ENCODE data around the gene KCNAB1. TPM values are rescaled to one million over a fixed set of nuclear protein-coding genes. Genes with fewer than 3 reads are reported as not detected.

KCNAB1 gene
- total and polyA plus RNA-seq, 10 of the 15 experiments (the other 5 are each of a cell fraction or from before 2014, with no cell fraction given), result 0.11 to 0.69 (median 0.43) TPM; not detected in 6

- TF ChIP-seq NFYB (IDR thresholded peaks at IDR 0.05; ENCODE audit: insufficient read depth, low read depth, low read length), result no peak
- no peak for TF ChIP-seq LARP7 (IDR thresholded peaks at IDR 0.05)
- no peak for TF ChIP-seq FOS (IDR thresholded peaks at IDR 0.05; ENCODE audit: borderline replicate concordance, extremely low read depth, insufficient read length)
- no peak for TF ChIP-seq HDAC6 (IDR thresholded peaks at IDR 0.05; ENCODE audit: unreplicated experiment)
- no peak for TF ChIP-seq PAX8 (IDR thresholded peaks at IDR 0.05)
- TF ChIP-seq SMC3 (IDR thresholded peaks at IDR 0.05; ENCODE audit: borderline replicate concordance, low read length), result no peak
Observed at GRCh38 chr3:156424758-156425157, 304.4 kb downstream of the KCNAB1 start (continued).

GRCh38 chr3:156425651-156426050 lies 305.3 kb downstream of the KCNAB1 start:
- no peak for DNase-seq (ENCODE audit: low read depth, low spot score)
- Histone ChIP-seq H3K36me3 (ENCODE audit: control insufficient read depth in 2 of 2, insufficient read depth in 2 of 2, low read length in 1 of 2) (no peaks in the 10 kb centered on the region), H3K9ac (ENCODE audit: control insufficient read depth, insufficient read depth, low read length) (no peak overlapping the region), H2AFZ (ENCODE audit: control insufficient read depth, low read depth, low read length) (no peak overlapping the region), H3K79me2 (ENCODE audit: control insufficient read depth, insufficient read depth, low read length) (no peaks in the 10 kb centered on the region), H3K9me3 (replicated peaks; ENCODE audit: control insufficient read depth, insufficient read depth, low read length) (no peaks in the 10 kb centered on the region), H3K4me1 (ENCODE audit: control insufficient read depth, insufficient read depth, low read length) (no peaks in the 10 kb centered on the region), H3K4me2 (ENCODE audit: control insufficient read depth, insufficient read depth) (no peak overlapping the region), H3K4me3 (no peak overlapping the region), H3K27me3 (replicated peaks in 1 of 2; ENCODE audit: control insufficient read depth in 2 of 2, insufficient read depth in 2 of 2, low read length in 1 of 2) (peaks cover 3 to 7% of the 10 kb centered on the region in 2 experiments; a peak in 3 of 4 replicates), H3K27ac (ENCODE audit: control insufficient read depth, insufficient read depth) (no peak overlapping the region), H4K20me1 (ENCODE audit: control insufficient read depth, insufficient read depth) (no peaks in the 10 kb centered on the region; the same call in 1 of the 2 replicates)
- WGBS (ENCODE audit: insufficient coverage, insufficient replicate concordance, low lambda C conversion rate, missing lambda C conversion rate), result 0% methylated on average over 6 of the region's 6 CpGs
- no peak for ATAC-seq
- ChIA-PET POLR2A (no interaction called here), SMC1A (ENCODE audit: uncharacterized antibody, unreplicated experiment) (interaction anchor here (1.0 kb wide), 1 partner anchor 32 kb away, joined by 4 read pairs; no protein-coding TSS in a partner anchor), CTCF (no interaction called here), RAD21 (ENCODE audit: unreplicated experiment) (no interaction called here)
- no TSS peak for BruUV-seq (replicated peaks)
- intact Hi-C loops (cut with micrococcal nuclease; ENCODE audit: unreplicated experiment) (no loop called here), in situ Hi-C loops (cut with MboI) (no loop called here)
- no peak for TF ChIP-seq PRDM15 (CRISPR knock-in tag; IDR thresholded peaks at IDR 0.05)
- TF ChIP-seq, protein P1, sequence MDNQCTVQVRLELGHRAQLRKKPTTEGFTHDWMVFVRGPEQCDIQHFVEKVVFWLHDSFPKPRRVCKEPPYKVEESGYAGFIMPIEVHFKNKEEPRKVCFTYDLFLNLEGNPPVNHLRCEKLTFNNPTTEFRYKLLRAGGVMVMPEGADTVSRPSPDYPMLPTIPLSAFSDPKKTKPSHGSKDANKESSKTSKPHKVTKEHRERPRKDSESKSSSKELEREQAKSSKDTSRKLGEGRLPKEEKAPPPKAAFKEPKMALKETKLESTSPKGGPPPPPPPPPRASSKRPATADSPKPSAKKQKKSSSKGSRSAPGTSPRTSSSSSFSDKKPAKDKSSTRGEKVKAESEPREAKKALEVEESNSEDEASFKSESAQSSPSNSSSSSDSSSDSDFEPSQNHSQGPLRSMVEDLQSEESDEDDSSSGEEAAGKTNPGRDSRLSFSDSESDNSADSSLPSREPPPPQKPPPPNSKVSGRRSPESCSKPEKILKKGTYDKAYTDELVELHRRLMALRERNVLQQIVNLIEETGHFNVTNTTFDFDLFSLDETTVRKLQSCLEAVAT (IDR thresholded peaks at IDR 0.05), result no peak
- TF ChIP-seq, protein P2, sequence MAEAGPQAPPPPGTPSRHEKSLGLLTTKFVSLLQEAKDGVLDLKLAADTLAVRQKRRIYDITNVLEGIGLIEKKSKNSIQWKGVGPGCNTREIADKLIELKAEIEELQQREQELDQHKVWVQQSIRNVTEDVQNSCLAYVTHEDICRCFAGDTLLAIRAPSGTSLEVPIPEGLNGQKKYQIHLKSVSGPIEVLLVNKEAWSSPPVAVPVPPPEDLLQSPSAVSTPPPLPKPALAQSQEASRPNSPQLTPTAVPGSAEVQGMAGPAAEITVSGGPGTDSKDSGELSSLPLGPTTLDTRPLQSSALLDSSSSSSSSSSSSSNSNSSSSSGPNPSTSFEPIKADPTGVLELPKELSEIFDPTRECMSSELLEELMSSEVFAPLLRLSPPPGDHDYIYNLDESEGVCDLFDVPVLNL (IDR thresholded peaks at IDR 0.05; ENCODE audit: low read depth, low read length), result no peak
- FAIRE-seq, result no peak
